Left lung (tissue), 10 donors: ENCODE measurements around the gene PLEKHA7. TPM values are rescaled to one million over a fixed set of nuclear protein-coding genes. Genes with fewer than 3 reads are reported as not detected.

ENCODE experiments used
- ATAC-seq: fragments of 200-7000 bp; cut with Tn5 transposase; one replicate; pipeline ENCODE4 v1.9.1; 2020; ENCODE audit warnings: moderate library complexity
- DNase-seq, 4 donors: peaks; one replicate each; pipeline ENCODE4 v3.0.0-alpha.2; 2013 to 2020
- H3K27ac ChIP-seq, 2 donors: fragments of 200-600 bp; sonication (generic) in 1 of 2; one replicate each; pipeline versions ENCODE4 v1.5.0 to v1.8.0; 2020 to 2021
- H3K27me3 ChIP-seq, 2 donors: fragments of 200-600 bp; sonication (generic) in 1 of 2; one replicate each; pipeline versions ENCODE4 v1.5.0 to v1.8.0; 2020 to 2021
- H3K36me3 ChIP-seq, 2 donors: fragments of 200-600 bp; sonication (generic) in 1 of 2; one replicate each; pipeline versions ENCODE4 v1.5.0 to v1.8.0; 2020 to 2021
- H3K4me1 ChIP-seq, 2 donors: fragments of 200-600 bp; one replicate each; pipeline ENCODE4 v1.8.0; 2021
- H3K4me3 ChIP-seq, 2 donors: fragments of 200-600 bp; sonication (generic) in 1 of 2; one replicate each; pipeline versions ENCODE4 v1.5.0 to v1.8.0; 2020 to 2021; ENCODE audit warnings: mild to moderate bottlenecking in 1 of 2
- H3K9me3 ChIP-seq, 2 donors: fragments of 200-600 bp; sonication (generic) in 1 of 2; one replicate each; pipeline versions ENCODE4 v1.5.0 to v1.8.0; 2020 to 2021
- intact Hi-C, 2 donors: fragments of 100-400 bp; cut with DNase I; formaldehyde crosslinking; loops; one replicate each; pipeline versions ENCODE4 v1.11.2 to v1.14.2; 2022
- polyA plus RNA-seq, 6 donors: library from polyadenylated mRNA; unstranded; fragments of 120-200 nt; gene quantifications; one replicate each; pipeline ENCODE4 v1.2.1, GENCODE V29; 2013; ENCODE audit not compliant: insufficient read length in 6 of 6
- total RNA-seq, 2 donors: library from RNA; stranded (reverse); fragmentation: NEBNext Ultra II Directional; extraction: Animal tissue kit (Norgen Biotek cat#: 25700); gene quantifications; one replicate each; pipeline ENCODE4 v1.2.1, GENCODE V29; 2021
- TF ChIP-seq, protein P1 (sequence below), 2 donors: fragments of 200-600 bp; sonication (generic) in 1 of 2; IDR thresholded peaks; one replicate each; pipeline versions ENCODE4 v1.5.0 to v1.8.0; 2021; ENCODE audit warnings: antibody characterized with exemption in 2 of 2
- donor health status: DM: no; HTN: yes; CAD: no.
- donor health status: DM: no; HTN: no; CAD: no.

Gene PLEKHA7
- total and polyA plus RNA-seq, 8 donors = 24.4 to 33.7 (median 29.6) TPM

DNA sequence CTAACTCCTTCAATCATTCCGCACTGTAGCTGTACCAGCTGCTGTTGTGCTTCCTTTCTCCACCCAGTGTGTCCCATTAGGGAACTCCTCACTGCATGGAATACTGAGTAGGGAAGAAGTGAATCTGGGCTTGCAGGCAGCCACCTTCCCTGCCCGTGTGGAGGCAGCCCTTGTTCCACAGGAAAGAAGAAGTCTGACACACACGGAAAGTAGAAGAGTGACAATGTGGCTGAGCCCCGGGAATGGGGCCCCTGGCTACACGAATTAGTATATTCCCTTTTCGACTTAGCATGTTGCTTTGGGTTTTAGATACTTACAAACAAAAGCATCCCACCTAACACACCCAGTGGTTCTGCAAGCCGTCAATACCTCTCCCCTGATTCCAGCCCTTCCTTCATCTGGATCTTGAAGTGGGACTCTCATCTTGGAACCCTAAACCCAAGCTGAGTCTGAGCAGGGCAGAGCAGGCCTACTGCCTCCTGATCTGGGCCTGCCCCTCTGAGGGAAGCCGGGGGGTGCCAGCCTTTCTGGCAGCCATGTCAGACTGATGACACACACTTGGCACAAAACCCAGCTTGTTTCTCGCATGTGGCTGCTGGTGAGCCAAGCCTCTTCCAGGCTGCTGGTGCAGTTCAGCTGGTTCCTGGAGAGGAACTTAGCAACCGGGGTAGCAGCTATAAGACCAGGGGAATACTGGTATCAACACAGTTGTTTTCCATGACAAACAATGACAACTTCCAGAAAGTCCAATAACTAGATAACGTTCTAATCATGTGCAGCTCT, 204.1 kb downstream of the PLEKHA7 start:
- ATAC-seq = no peak
- TF ChIP-seq, protein P1, sequence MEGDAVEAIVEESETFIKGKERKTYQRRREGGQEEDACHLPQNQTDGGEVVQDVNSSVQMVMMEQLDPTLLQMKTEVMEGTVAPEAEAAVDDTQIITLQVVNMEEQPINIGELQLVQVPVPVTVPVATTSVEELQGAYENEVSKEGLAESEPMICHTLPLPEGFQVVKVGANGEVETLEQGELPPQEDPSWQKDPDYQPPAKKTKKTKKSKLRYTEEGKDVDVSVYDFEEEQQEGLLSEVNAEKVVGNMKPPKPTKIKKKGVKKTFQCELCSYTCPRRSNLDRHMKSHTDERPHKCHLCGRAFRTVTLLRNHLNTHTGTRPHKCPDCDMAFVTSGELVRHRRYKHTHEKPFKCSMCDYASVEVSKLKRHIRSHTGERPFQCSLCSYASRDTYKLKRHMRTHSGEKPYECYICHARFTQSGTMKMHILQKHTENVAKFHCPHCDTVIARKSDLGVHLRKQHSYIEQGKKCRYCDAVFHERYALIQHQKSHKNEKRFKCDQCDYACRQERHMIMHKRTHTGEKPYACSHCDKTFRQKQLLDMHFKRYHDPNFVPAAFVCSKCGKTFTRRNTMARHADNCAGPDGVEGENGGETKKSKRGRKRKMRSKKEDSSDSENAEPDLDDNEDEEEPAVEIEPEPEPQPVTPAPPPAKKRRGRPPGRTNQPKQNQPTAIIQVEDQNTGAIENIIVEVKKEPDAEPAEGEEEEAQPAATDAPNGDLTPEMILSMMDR (IDR thresholded peaks at IDR 0.05) = no peak
- no peaks in the 10 kb centered on the region for H3K36me3 ChIP-seq
- no peaks in the 10 kb centered on the region for H3K9me3 ChIP-seq
- no peaks in the 10 kb centered on the region for H3K27me3 ChIP-seq
- intact Hi-C loops = no loop called here
- H3K4me3 ChIP-seq = no peak overlapping the region
- peaks cover 6 to 74% of the 10 kb centered on the region in 2 donors for H3K4me1 ChIP-seq
- peak in 1 of 4 donors; percentile 53 for DNase-seq
- H3K27ac ChIP-seq = peak overlapping the region; percentile 3 to 14

DNA sequence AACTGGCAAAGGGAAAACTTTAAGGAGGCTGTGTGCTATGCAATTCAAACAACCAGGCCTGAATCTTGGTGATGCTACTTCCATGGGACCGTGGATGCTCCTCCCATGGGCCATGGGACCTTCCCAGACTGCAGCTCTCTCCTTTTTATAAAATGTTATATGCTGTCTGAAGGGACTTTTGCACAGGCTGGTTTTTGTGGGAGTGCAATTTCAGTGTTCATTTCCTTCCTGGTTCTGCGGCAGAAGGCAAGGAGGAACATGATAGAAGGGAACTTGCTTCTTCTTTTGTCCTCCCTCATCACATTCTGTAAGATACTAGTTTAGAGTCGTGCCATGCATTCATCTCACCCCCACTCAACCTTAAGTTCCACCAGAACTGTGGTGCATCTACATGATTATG, 206.9 kb downstream of the PLEKHA7 start:
- Histone ChIP-seq H3K4me3 (no peak overlapping the region), H3K36me3 (no peaks in the 10 kb centered on the region), H3K27me3 (no peaks in the 10 kb centered on the region), H3K9me3 (no peaks in the 10 kb centered on the region), H3K4me1 (peaks cover 14 to 54% of the 10 kb centered on the region in 2 donors), H3K27ac (peak overlapping the region in 1 of 2 donors; percentile 85)
- TF ChIP-seq, protein P1 (IDR thresholded peaks at IDR 0.05) = no peak
- DNase-seq (no peak), ATAC-seq (peak; percentile 56)
- intact Hi-C loops = no loop called here

- Histone ChIP-seq H3K4me3 (no peak overlapping the region), H3K27me3 (no peaks in the 10 kb centered on the region), H3K27ac (peak overlapping the region in 1 of 2 donors; percentile 85), H3K9me3 (no peaks in the 10 kb centered on the region), H3K36me3 (no peaks in the 10 kb centered on the region), H3K4me1 (peaks cover 14 to 54% of the 10 kb centered on the region in 2 donors)
- no peak for ATAC-seq
- TF ChIP-seq, protein P1 (IDR thresholded peaks at IDR 0.05) = no peak
- intact Hi-C loops = no loop called here
- DNase-seq = peak in 2 of 4 donors; percentile 31 to 66
Observed at GRCh38 chr11:16806791-16807190, 207.4 kb downstream of the PLEKHA7 start.

DNA sequence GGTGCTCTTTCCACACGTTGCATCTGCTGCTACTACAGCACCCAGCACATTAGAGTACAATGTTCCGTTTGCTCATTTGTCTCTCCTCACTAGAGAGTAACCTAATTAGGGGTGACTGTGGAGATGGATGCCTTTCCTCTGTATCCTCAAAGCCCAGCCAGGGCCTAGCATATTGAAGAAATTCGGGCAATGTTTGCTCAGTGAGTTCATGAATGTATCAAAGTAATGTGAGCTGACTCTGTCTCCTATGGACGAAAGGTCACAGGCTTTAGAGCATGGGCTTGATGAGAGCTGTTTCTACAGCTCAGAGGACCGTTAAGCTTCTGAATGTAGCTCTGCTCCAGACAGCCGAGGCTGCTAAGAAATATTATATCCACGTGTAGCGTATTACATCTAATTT, 208.3 kb downstream of the PLEKHA7 start:
- Histone ChIP-seq H3K4me3 (no peak overlapping the region), H3K4me1 (peaks cover 14 to 54% of the 10 kb centered on the region in 2 donors), H3K36me3 (no peaks in the 10 kb centered on the region), H3K27ac (no peak overlapping the region), H3K27me3 (no peaks in the 10 kb centered on the region), H3K9me3 (no peaks in the 10 kb centered on the region)
- TF ChIP-seq, protein P1 (IDR thresholded peaks at IDR 0.05) = no peak
- no peak for DNase-seq
- ATAC-seq = no peak
- intact Hi-C loops = no loop called here

GRCh38 chr11:16804104-16804947, 209.9 kb downstream of the PLEKHA7 start:
- Histone ChIP-seq H3K27ac (no peak overlapping the region), H3K27me3 (no peaks in the 10 kb centered on the region), H3K9me3 (no peaks in the 10 kb centered on the region), H3K4me3 (no peak overlapping the region), H3K36me3 (no peaks in the 10 kb centered on the region), H3K4me1 (peaks cover 14 to 39% of the 10 kb centered on the region in 2 donors)
- intact Hi-C loops = no loop called here
- peak; percentile 37 for ATAC-seq
- TF ChIP-seq, protein P1 (IDR thresholded peaks at IDR 0.05) = no peak
- peak in 2 of 4 donors; percentile 31 to 62 for DNase-seq
